ENCODE data around the gene THADA. TPM values are rescaled to one million over a fixed set of nuclear protein-coding genes. Genes with fewer than 3 reads are reported as not detected.

Gene THADA
- total RNA-seq, 1 experiment from 2014 or later = 29.5 TPM

- no peak for DNase-seq (ENCODE audit: low read depth)
Measured at GRCh38 chr2:43329637-43330036, 266.2 kb downstream of the THADA start.

- DNase-seq (ENCODE audit: low read depth) = no peak
Measured at GRCh38 chr2:43328832-43329231, 267.0 kb downstream of the THADA start.

DNA sequence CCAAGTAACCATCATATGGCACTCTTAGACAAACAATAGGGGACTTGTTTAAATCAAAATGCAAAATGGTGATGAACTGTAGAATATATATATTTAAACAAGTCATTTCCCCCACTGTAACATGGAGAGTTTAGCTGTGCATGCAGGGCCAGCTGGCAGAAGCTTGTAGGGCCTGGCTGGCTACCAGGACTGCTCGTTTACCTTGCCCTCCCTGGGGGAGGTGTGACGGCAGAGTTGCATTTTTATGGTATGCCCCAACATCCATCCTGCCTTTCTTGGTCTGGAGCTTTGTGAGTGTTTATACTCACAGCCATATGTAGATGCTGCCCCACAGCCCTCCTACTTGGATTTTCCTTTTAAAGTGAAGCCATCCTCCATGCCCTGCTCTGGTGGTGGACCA is 267.7 kb downstream of the THADA start:
- no peak for DNase-seq (ENCODE audit: low read depth)

GRCh38 chr2:43327119-43327518 is 268.7 kb downstream of the THADA start:
- no peak for DNase-seq (ENCODE audit: low read depth)

DNA sequence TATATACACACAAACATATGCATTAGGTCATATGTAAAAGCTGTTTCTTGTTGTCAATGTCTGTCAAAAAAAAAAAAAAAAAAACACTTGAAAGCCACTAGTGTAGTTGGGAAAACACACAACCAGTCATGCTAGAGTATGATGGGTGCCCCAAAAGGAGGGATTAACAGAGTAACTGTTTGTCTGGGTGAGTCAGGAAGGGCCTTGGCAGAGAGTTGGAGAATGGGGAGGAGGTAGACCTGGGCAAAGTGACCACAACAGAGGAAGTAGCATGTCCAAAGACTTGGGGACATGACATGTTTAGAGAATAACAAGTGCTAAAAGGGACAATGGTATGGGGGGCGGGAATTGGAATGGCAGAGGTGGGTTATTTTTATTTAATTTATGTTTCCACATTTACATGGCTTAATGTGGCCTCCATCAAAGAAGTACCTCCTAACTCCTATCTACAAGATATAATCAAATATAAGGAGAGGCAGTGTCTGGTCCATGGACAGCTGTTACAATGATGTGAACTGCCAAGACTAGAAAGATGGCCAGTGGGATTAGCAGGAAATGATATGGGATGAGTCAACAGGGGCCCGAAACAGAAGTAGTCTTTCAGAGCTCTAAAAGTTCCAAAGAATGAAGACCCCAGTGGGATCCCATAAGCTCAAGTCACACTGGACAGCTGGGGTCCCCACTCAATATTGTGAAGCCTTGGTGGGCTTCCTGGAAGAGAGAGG is 269.6 kb downstream of the THADA start:
- DNase-seq (ENCODE audit: low read depth) = peak; percentile 75

DNA sequence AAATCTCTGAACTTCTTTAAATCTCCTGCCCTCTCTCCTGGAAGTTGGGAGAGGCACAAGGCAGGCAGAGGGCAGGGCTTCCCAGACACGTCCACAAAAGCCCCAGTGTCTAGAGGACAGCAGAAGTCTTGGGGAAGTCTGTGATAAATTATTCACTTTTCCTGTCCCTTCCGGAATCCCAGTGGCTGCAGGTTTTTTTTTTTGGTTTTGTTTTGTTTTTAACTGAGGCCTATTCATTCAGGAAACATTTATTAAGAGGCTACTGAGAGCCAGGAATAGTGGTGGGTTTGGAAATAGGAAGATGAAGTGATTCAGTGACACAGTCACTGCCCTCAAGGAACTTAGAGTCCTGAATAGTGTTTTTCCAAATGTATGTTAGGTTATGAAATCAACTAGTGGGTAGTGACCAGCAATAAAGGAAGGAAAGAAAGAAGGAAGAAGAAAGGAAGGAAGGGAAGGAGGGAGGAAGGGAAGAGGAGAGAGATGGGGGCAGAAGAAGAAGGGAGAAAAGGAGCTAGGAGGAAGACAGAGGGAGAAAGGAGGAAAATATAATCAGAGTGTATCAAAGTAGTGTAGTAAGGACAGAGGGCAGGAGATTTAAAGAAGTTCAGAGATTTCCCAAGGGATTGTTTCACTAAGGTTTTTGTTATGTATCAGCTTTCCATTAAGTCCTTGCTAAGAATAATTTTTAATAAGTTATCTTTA is 270.6 kb downstream of the THADA start:
- DNase-seq (ENCODE audit: low read depth) = peak; percentile 49

- DNase-seq (ENCODE audit: low read depth) = no peak
Measured at GRCh38 chr2:43324259-43325106, 271.4 kb downstream of the THADA start.

DNA sequence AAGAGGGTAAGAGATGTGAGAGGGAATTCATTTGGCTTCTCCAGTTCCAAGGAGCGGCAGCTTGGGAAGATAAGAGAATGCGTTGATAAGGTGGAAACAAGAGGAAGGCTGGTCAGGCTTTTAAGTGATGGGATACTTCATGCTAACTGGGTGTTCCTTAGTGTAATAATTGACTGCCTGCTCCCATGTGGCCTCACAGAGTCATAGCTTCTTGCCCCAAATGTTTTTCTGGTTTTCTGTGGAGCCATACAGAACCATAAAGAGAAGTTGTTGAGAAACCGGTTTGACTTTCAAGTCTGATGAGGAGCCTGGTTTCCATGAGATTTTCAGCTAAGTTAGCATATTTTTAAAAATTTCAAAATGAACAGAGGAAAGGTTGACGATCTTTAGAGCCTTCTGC is 272.0 kb downstream of the THADA start:
- DNase-seq (ENCODE audit: low read depth) = no peak

- DNase-seq (ENCODE audit: low read depth) = no peak
Measured at GRCh38 chr2:43321446-43321845, 274.4 kb downstream of the THADA start.

DNA sequence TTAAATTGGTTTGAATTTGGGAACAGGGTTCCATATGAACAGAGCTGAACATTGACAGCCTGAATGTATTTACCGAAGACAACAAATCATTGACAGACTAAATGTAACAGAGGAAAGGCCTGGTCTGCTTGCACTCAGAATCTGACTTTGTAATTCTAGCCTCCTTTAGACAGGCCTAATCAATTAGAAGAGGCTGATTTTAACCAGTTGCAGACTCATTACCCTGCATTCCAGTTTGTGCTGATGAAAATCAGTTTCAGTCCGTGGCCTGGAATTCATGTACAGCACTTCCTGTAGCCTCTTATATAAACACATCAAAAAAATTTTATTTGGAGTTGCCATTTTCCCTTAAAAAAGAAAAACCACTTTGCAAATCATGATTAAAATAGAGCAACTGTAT is 276.3 kb downstream of the THADA start:
- DNase-seq (ENCODE audit: low read depth) = no peak

DNA sequence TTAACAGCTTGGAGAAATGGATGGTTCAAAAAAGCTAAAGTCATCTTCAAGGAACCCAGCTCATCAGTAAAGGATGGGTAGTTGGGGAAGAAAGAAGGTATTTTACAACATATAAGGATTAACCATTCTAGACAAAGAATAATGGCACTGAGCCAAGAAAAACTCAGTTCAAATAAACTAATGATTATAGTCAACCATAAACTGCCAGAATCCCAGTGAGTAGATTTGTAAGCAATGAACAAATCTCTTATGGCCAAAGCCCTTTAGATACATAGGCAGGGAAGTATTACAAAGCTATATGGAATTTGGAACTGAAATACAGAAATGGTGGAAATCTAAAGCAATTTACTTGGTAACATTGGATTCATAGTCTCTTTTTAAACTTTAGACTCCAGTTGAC is 277.0 kb downstream of the THADA start:
- no peak for DNase-seq (ENCODE audit: low read depth)

- no peak for DNase-seq (ENCODE audit: low read depth)
Measured at GRCh38 chr2:43317680-43318079, 278.2 kb downstream of the THADA start.

DNA sequence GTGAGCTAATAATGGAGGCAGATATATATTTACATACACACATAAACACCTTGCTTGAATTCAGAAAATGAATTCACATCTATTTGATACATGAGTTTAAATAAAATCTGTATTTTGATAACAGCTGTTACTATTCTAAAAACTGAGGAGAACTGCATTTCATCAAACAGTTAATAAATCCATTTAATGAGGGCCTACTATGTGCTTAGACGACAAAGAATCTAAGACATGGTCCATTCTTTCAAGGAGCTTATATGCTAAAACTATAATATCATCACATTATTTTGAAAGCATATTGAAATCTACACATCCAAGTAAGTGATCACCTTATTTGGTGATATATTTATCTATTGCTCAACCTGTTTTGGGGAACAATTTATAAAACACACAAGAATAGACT is 278.6 kb downstream of the THADA start:
- DNase-seq (ENCODE audit: low read depth) = no peak

- no peak for DNase-seq (ENCODE audit: low read depth)
Measured at GRCh38 chr2:43315482-43315881, 280.4 kb downstream of the THADA start.

- no peak for DNase-seq (ENCODE audit: low read depth)
Measured at GRCh38 chr2:43314299-43314927, 281.4 kb downstream of the THADA start.

DNA sequence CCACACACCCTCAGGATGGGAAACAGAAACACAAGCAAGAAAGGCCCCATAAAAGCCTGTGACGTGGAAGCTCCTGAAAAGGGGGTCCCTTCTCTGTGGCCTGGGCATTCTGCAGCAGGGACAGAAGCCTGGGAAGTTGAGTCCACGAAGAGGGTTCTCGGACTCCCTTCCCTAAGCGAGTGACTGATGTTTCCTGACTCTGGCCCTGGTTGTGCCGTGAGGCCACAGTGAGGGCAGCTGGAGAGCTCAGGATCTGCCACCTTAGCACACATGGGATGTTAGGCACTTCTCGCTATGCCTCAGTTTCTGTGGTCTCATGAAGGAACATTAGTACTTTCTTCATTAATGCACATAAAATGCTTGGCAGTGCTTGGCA is 282.2 kb downstream of the THADA start:
- DNase-seq (ENCODE audit: low read depth) = no peak

GRCh38 chr2:43312755-43313641 is 282.8 kb downstream of the THADA start:
- no peak for DNase-seq (ENCODE audit: low read depth)

GRCh38 chr2:43311276-43311675 is 284.6 kb downstream of the THADA start:
- peak; percentile 33 for DNase-seq (ENCODE audit: low read depth)

GRCh38 chr2:43309935-43310334 is 285.9 kb downstream of the THADA start:
- DNase-seq (ENCODE audit: low read depth) = no peak

GRCh38 chr2:43307973-43308372 is 287.9 kb downstream of the THADA start:
- DNase-seq (ENCODE audit: low read depth) = no peak

DNA sequence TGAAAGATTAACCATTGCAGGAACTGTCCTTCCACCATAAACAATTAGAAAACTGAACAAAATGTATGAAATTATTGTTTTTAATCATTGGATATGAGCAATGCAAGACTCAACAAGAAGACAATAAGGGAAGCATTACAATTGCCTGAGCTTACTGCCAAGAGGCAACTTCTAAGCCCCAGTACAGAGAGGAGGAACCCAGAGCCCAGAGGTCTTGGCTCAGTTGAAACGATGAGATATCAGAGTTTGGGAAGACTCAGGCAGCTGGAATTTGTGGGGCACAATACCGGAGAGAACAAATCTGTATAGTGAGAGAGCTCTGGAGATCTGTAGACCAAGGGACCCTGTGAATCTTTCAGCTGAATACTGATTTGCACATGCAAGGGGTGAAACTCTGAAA is 288.8 kb downstream of the THADA start:
- DNase-seq (ENCODE audit: low read depth) = no peak
